ENCODE measurements around the gene SMYD3. TPM values are rescaled to one million over a fixed set of nuclear protein-coding genes. Genes with fewer than 3 reads are reported as not detected.

The SMYD3 gene
- total RNA-seq, 2 experiments from 2014 or later = 17.1 TPM

- H3K27me3 Mint-ChIP-seq = no peaks in the 10 kb centered on the region
- DNase-seq = no peak
- H3K9me3 Mint-ChIP-seq = no peaks in the 10 kb centered on the region
- ChIA-PET POLR2A (interaction anchor here (0.6 kb wide), 1 partner anchor 446 kb away, joined by 4 read pairs; no protein-coding TSS in a partner anchor), CTCF (interaction anchor here (1.0 kb wide), 1 partner anchor 12 kb away, joined by 3 read pairs; no protein-coding TSS in a partner anchor)
- no peaks in the 10 kb centered on the region for H3K36me3 Mint-ChIP-seq (ENCODE audit: low read depth)
- H3K4me1 Mint-ChIP-seq = peaks cover 15% of the 10 kb centered on the region
- H3K4me3 Mint-ChIP-seq = no peak overlapping the region
- no peak overlapping the region for H3K27ac Mint-ChIP-seq
Observed at GRCh38 chr1:246479061-246479460, 28.0 kb downstream of the SMYD3 start.

GRCh38 chr1:246477634-246478033 is 29.4 kb downstream of the SMYD3 start:
- no peak for DNase-seq
- Mint-ChIP-seq H3K4me1 (peaks cover 5% of the 10 kb centered on the region), H3K27ac (no peak overlapping the region), H3K27me3 (no peaks in the 10 kb centered on the region), H3K36me3 (ENCODE audit: low read depth) (no peaks in the 10 kb centered on the region), H3K9me3 (no peaks in the 10 kb centered on the region), H3K4me3 (no peak overlapping the region)
- CTCF ChIA-PET = interaction anchor here (1.1 kb wide), 1 partner anchor 8 kb away, joined by 3 read pairs; no protein-coding TSS in a partner anchor
- POLR2A ChIA-PET = no interaction called here

- ChIA-PET CTCF (interaction anchor here (1.1 kb wide), 1 partner anchor 9 kb away, joined by 3 read pairs; no protein-coding TSS in a partner anchor), POLR2A (no interaction called here)
- Mint-ChIP-seq H3K4me1 (peaks cover 5% of the 10 kb centered on the region), H3K9me3 (no peaks in the 10 kb centered on the region), H3K4me3 (no peak overlapping the region), H3K36me3 (ENCODE audit: low read depth) (no peaks in the 10 kb centered on the region), H3K27me3 (no peaks in the 10 kb centered on the region), H3K27ac (no peak overlapping the region)
- DNase-seq = no peak
Observed at GRCh38 chr1:246476771-246477170, 30.3 kb downstream of the SMYD3 start.

- ChIA-PET CTCF (no interaction called here), POLR2A (no interaction called here)
- no peaks in the 10 kb centered on the region for H3K36me3 Mint-ChIP-seq (ENCODE audit: low read depth)
- H3K4me3 Mint-ChIP-seq = no peak overlapping the region
- no peak for DNase-seq
- no peaks in the 10 kb centered on the region for H3K27me3 Mint-ChIP-seq
- H3K9me3 Mint-ChIP-seq = no peaks in the 10 kb centered on the region
- no peak overlapping the region for H3K27ac Mint-ChIP-seq
- H3K4me1 Mint-ChIP-seq = no peaks in the 10 kb centered on the region
Observed at GRCh38 chr1:246471688-246472087, 35.4 kb downstream of the SMYD3 start.

GRCh38 chr1:246470585-246470984 is 36.5 kb downstream of the SMYD3 start:
- no peaks in the 10 kb centered on the region for H3K36me3 Mint-ChIP-seq (ENCODE audit: low read depth)
- no peak overlapping the region for H3K4me3 Mint-ChIP-seq
- DNase-seq = no peak
- ChIA-PET CTCF (no interaction called here), POLR2A (no interaction called here)
- H3K27ac Mint-ChIP-seq = no peak overlapping the region
- H3K9me3 Mint-ChIP-seq = no peaks in the 10 kb centered on the region
- H3K4me1 Mint-ChIP-seq = no peaks in the 10 kb centered on the region
- H3K27me3 Mint-ChIP-seq = no peaks in the 10 kb centered on the region

- POLR2A ChIA-PET = no interaction called here
Observed at GRCh38 chr1:246462986-246463385, 44.1 kb downstream of the SMYD3 start.

GRCh38 chr1:246460406-246460805 is 46.7 kb downstream of the SMYD3 start:
- H3K27ac Mint-ChIP-seq = no peak overlapping the region
- peaks cover 2% of the 10 kb centered on the region for H3K9me3 Mint-ChIP-seq
- no peaks in the 10 kb centered on the region for H3K36me3 Mint-ChIP-seq (ENCODE audit: low read depth)
- ChIA-PET CTCF (interaction anchor here (0.7 kb wide), 1 partner anchor 973 kb away, joined by 3 read pairs; no protein-coding TSS in a partner anchor), POLR2A (no interaction called here)
- no peak overlapping the region for H3K4me3 Mint-ChIP-seq
- H3K4me1 Mint-ChIP-seq = peaks cover 8% of the 10 kb centered on the region
- DNase-seq = no peak
- no peaks in the 10 kb centered on the region for H3K27me3 Mint-ChIP-seq

More at GRCh38 chr1:246462986-246463385, 44.1 kb downstream of the SMYD3 start:
- no peak overlapping the region for H3K4me3 Mint-ChIP-seq
- H3K36me3 Mint-ChIP-seq (ENCODE audit: low read depth) = no peaks in the 10 kb centered on the region
- CTCF ChIA-PET = no interaction called here
- H3K27ac Mint-ChIP-seq = no peak overlapping the region
- H3K27me3 Mint-ChIP-seq = no peaks in the 10 kb centered on the region
- H3K4me1 Mint-ChIP-seq = peaks cover 7% of the 10 kb centered on the region
- DNase-seq = no peak
- H3K9me3 Mint-ChIP-seq = peaks cover 2% of the 10 kb centered on the region

- DNase-seq = no peak
- peaks cover 8% of the 10 kb centered on the region for H3K4me1 Mint-ChIP-seq
- no peak overlapping the region for H3K4me3 Mint-ChIP-seq
- H3K27me3 Mint-ChIP-seq = no peaks in the 10 kb centered on the region
- ChIA-PET POLR2A (interaction anchor here (0.7 kb wide), 1 partner anchor 1434 kb away, joined by 4 read pairs; no protein-coding TSS in a partner anchor), CTCF (no interaction called here)
- H3K9me3 Mint-ChIP-seq = peaks cover 2% of the 10 kb centered on the region
- no peak overlapping the region for H3K27ac Mint-ChIP-seq
- no peaks in the 10 kb centered on the region for H3K36me3 Mint-ChIP-seq (ENCODE audit: low read depth)
Observed at GRCh38 chr1:246459221-246459620, 47.9 kb downstream of the SMYD3 start.

GRCh38 chr1:246455476-246455875 is 51.6 kb downstream of the SMYD3 start:
- peaks cover 2% of the 10 kb centered on the region for H3K9me3 Mint-ChIP-seq
- POLR2A ChIA-PET = no interaction called here
- no peaks in the 10 kb centered on the region for H3K27me3 Mint-ChIP-seq
- no peak overlapping the region for H3K4me3 Mint-ChIP-seq
- CTCF ChIA-PET = no interaction called here
- no peaks in the 10 kb centered on the region for H3K36me3 Mint-ChIP-seq (ENCODE audit: low read depth)
- no peak for DNase-seq
- H3K27ac Mint-ChIP-seq = no peak overlapping the region
- H3K4me1 Mint-ChIP-seq = peaks cover 8% of the 10 kb centered on the region

- peaks cover 2% of the 10 kb centered on the region for H3K4me1 Mint-ChIP-seq
- H3K36me3 Mint-ChIP-seq (ENCODE audit: low read depth) = no peaks in the 10 kb centered on the region
- H3K4me3 Mint-ChIP-seq = no peak overlapping the region
- POLR2A ChIA-PET = no interaction called here
- peaks cover 2% of the 10 kb centered on the region for H3K9me3 Mint-ChIP-seq
- H3K27me3 Mint-ChIP-seq = no peaks in the 10 kb centered on the region
- no peak for DNase-seq
- CTCF ChIA-PET = no interaction called here
- no peak overlapping the region for H3K27ac Mint-ChIP-seq
Observed at GRCh38 chr1:246454655-246455054, 52.4 kb downstream of the SMYD3 start.

GRCh38 chr1:246450611-246451251 is 56.3 kb downstream of the SMYD3 start:
- no peaks in the 10 kb centered on the region for H3K9me3 Mint-ChIP-seq
- ChIA-PET CTCF (no interaction called here), POLR2A (no interaction called here)
- H3K27me3 Mint-ChIP-seq = no peaks in the 10 kb centered on the region
- no peaks in the 10 kb centered on the region for H3K4me1 Mint-ChIP-seq
- no peak overlapping the region for H3K4me3 Mint-ChIP-seq
- no peak overlapping the region for H3K27ac Mint-ChIP-seq
- no peak for DNase-seq
- H3K36me3 Mint-ChIP-seq (ENCODE audit: low read depth) = peaks cover 2% of the 10 kb centered on the region

GRCh38 chr1:246448373-246448772 is 58.7 kb downstream of the SMYD3 start:
- Mint-ChIP-seq H3K27me3 (no peaks in the 10 kb centered on the region), H3K36me3 (ENCODE audit: low read depth) (peaks cover 2% of the 10 kb centered on the region), H3K4me3 (no peak overlapping the region), H3K9me3 (no peaks in the 10 kb centered on the region), H3K4me1 (no peaks in the 10 kb centered on the region), H3K27ac (no peak overlapping the region)
- CTCF ChIA-PET = no interaction called here
- POLR2A ChIA-PET = no interaction called here
- no peak for DNase-seq

- no peaks in the 10 kb centered on the region for H3K4me1 Mint-ChIP-seq
- H3K4me3 Mint-ChIP-seq = no peak overlapping the region
- POLR2A ChIA-PET = no interaction called here
- CTCF ChIA-PET = no interaction called here
- no peak for DNase-seq
- H3K36me3 Mint-ChIP-seq (ENCODE audit: low read depth) = peaks cover 2% of the 10 kb centered on the region
- no peaks in the 10 kb centered on the region for H3K27me3 Mint-ChIP-seq
- no peaks in the 10 kb centered on the region for H3K9me3 Mint-ChIP-seq
- H3K27ac Mint-ChIP-seq = no peak overlapping the region
Observed at GRCh38 chr1:246447501-246447900, 59.6 kb downstream of the SMYD3 start.

GRCh38 chr1:246445503-246445902 is 61.6 kb downstream of the SMYD3 start:
- H3K4me1 Mint-ChIP-seq = no peaks in the 10 kb centered on the region
- ChIA-PET CTCF (no interaction called here), POLR2A (no interaction called here)
- DNase-seq = no peak
- H3K36me3 Mint-ChIP-seq (ENCODE audit: low read depth) = peaks cover 2% of the 10 kb centered on the region
- no peaks in the 10 kb centered on the region for H3K27me3 Mint-ChIP-seq
- H3K4me3 Mint-ChIP-seq = no peak overlapping the region
- no peaks in the 10 kb centered on the region for H3K9me3 Mint-ChIP-seq
- no peak overlapping the region for H3K27ac Mint-ChIP-seq

Data from activated CD4-positive, alpha-beta T cell treated with anti-CD3 and anti-CD28 coated beads, Interleukin-2, amount 10 ng/mL, durations not matched to agents 7 days and 5 days (primary cell).